Gastrocnemius medialis (tissue), 4 donors: Measurements from ENCODE around the gene TIAM2.

Source experiments
- POLR2A ChIP-seq, 2 donors: fragments of 450-650 bp; IDR thresholded peaks; one replicate each; pipeline ENCODE4 v1.6.1; 2017; ENCODE audit warnings: antibody characterized with exemption in 2 of 2, mild to moderate bottlenecking in 2 of 2, moderate library complexity in 2 of 2
- TF ChIP-seq, protein P1 (sequence below), 5 experiments: fragments of 450-650 bp in 3 of 5; fragments of 200-600 bp in 2 of 5; sonication (generic) in 2 of 5; IDR thresholded peaks in 4 of 5; conservative IDR thresholded peaks in 1 of 5; 1 replicate in 4 of 5; 2 replicates in 1 of 5; pipeline ENCODE4 v1.5.1; 2016 to 2019; ENCODE audit warnings: antibody characterized with exemption in 5 of 5, mild to moderate bottlenecking in 3 of 5, moderate library complexity in 3 of 5

DNA sequence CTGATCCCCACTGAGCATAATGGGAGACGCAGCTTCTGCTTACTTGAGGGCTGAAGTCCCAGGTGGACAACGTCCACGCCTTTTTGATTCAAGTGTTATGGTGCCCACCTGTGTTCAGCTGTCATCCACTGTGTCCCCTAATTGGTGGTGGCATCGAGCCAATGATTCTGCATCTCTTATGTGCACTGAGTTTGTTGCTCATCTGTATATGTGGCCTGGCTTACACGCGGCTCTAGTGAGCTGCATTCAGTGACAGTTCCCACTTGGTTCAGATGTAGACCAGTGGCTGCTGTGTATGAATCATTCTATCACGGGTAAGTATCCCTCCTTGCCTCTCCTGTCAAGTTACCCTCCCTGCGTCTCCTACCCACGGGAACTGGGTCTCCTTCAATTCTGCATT lies 137.5 kb downstream of the TIAM2 start:
- TF ChIP-seq, protein P1, sequence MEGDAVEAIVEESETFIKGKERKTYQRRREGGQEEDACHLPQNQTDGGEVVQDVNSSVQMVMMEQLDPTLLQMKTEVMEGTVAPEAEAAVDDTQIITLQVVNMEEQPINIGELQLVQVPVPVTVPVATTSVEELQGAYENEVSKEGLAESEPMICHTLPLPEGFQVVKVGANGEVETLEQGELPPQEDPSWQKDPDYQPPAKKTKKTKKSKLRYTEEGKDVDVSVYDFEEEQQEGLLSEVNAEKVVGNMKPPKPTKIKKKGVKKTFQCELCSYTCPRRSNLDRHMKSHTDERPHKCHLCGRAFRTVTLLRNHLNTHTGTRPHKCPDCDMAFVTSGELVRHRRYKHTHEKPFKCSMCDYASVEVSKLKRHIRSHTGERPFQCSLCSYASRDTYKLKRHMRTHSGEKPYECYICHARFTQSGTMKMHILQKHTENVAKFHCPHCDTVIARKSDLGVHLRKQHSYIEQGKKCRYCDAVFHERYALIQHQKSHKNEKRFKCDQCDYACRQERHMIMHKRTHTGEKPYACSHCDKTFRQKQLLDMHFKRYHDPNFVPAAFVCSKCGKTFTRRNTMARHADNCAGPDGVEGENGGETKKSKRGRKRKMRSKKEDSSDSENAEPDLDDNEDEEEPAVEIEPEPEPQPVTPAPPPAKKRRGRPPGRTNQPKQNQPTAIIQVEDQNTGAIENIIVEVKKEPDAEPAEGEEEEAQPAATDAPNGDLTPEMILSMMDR (IDR thresholded peaks at IDR 0.05 in 4 of 5, conservative IDR thresholded peaks at IDR 0.05 in 1 of 5) = no peak
- no peak for TF ChIP-seq POLR2A (IDR thresholded peaks at IDR 0.05)
